ENCODE results near the gene GNAS-AS1.
A peak's percentile ranks its signal among the peaks of the same experiment; 100 is the strongest.

The GNAS-AS1 gene

DNA sequence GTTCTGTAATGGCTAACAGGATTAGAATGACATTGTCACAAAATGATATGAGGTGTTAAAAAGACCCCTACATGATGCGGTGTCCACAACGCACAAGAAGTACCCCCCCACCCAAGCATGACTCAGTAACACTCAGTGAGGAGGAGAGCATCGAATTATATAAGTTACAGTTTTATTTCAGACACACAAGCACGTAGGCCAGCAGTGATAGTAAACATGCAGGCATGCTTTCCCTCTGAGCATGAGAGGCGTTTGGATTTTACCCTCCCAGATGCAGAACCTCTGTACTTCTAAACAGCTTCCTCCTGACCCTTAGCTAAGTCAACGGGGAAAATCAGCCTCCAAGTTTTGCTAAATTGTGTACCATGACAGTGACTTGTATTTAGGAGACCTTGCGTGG lies 25.7 kb upstream of the GNAS-AS1 start:
- H3K4me1 Mint-ChIP-seq, result peaks cover 66% of the 10 kb centered on the region
- H3K27me3 Mint-ChIP-seq (ENCODE audit: low read depth, poor library complexity), result peaks cover 9% of the 10 kb centered on the region
- H3K36me3 Mint-ChIP-seq (ENCODE audit: low read depth), result no peaks in the 10 kb centered on the region
- peak overlapping the region; percentile 79 for H3K27ac Mint-ChIP-seq
- H3K4me3 Mint-ChIP-seq, result no peak overlapping the region
- TF ChIP-seq, protein P1, sequence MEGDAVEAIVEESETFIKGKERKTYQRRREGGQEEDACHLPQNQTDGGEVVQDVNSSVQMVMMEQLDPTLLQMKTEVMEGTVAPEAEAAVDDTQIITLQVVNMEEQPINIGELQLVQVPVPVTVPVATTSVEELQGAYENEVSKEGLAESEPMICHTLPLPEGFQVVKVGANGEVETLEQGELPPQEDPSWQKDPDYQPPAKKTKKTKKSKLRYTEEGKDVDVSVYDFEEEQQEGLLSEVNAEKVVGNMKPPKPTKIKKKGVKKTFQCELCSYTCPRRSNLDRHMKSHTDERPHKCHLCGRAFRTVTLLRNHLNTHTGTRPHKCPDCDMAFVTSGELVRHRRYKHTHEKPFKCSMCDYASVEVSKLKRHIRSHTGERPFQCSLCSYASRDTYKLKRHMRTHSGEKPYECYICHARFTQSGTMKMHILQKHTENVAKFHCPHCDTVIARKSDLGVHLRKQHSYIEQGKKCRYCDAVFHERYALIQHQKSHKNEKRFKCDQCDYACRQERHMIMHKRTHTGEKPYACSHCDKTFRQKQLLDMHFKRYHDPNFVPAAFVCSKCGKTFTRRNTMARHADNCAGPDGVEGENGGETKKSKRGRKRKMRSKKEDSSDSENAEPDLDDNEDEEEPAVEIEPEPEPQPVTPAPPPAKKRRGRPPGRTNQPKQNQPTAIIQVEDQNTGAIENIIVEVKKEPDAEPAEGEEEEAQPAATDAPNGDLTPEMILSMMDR (IDR thresholded peaks at IDR 0.05), result no peak
- H3K9me3 Mint-ChIP-seq, result peaks cover 4% of the 10 kb centered on the region
- no peak for DNase-seq

DNA sequence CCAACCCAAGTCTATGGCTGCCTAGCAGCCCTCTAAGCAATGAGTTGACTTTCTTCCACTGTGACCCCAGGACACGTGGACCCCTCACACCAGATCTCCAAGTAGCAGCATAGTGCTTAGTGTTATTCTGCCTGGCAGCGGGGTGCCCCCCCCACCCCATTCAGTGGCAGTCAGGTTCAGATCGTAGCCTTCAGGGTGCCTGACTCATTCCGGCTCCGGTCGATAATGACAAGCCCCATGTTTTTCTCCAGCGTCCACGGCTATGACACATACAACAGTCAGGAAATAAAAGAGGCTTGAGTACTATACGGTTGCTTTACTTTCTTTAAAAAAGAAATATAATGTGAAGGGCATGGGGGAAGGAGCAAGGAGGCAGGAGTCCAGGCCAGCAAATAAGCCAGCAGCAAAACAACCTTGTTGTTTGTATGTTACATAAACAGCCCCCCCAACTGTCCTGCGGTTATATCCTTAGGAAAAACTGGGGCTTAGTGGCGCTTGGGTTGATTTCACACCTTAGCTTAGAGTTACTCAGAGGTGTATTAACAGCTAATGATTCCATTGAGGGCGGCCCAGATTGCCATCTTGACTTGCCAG lies 24.9 kb upstream of the GNAS-AS1 start:
- H3K4me1 Mint-ChIP-seq, result peaks cover 64% of the 10 kb centered on the region
- H3K36me3 Mint-ChIP-seq (ENCODE audit: low read depth), result peaks cover 4% of the 10 kb centered on the region
- no peak for DNase-seq
- H3K4me3 Mint-ChIP-seq, result no peak overlapping the region
- TF ChIP-seq, protein P1 (IDR thresholded peaks at IDR 0.05), result no peak
- H3K27me3 Mint-ChIP-seq (ENCODE audit: low read depth, poor library complexity), result peaks cover 9% of the 10 kb centered on the region
- peaks cover 9% of the 10 kb centered on the region for H3K9me3 Mint-ChIP-seq
- H3K27ac Mint-ChIP-seq, result no peak overlapping the region

DNA sequence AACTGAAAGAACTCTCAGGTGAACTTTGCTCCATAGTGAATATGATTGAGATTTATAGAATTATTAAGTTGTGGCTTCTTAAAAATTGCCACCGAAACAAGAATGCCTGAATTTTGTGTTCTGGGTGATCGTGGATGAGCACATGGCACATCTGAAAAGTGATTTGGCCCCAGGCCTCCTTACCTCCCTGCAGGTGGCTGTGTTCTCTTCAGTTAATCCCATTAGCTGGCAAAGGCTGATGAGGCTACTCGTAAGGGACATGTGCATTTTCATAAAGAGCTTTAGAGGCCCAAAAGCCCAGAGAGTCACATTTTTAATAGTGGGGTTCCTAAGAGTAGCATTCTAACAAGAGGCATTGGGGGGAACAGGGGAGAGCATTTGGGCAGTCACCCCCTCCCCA lies 24.4 kb upstream of the GNAS-AS1 start:
- Mint-ChIP-seq H3K4me3 (no peak overlapping the region), H3K36me3 (ENCODE audit: low read depth) (peaks cover 4% of the 10 kb centered on the region), H3K27ac (no peak overlapping the region), H3K4me1 (peaks cover 64% of the 10 kb centered on the region), H3K9me3 (peaks cover 9% of the 10 kb centered on the region), H3K27me3 (ENCODE audit: low read depth, poor library complexity) (peaks cover 9% of the 10 kb centered on the region)
- TF ChIP-seq, protein P1 (IDR thresholded peaks at IDR 0.05), result no peak
- DNase-seq, result no peak

DNA sequence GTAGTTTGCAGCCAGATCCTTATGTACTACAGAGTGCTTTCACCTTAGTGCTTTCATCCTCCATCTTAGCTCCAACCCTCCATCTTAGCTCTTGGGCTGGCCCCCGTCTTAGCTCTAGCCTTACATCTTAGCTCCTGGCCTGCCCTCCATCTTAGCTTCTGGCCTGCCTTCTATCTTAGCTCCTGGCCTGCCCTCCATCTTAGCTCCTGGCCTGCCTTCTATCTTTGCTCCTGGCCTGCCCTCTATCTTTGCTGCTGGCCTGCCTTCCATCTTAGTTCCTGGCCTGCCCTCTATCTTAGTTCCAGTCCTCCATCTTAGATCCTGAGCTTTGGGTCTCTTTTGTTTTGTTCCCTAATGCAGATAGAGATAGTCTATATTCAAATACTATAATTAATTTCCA lies 23.8 kb upstream of the GNAS-AS1 start:
- no peak overlapping the region for H3K27ac Mint-ChIP-seq
- H3K27me3 Mint-ChIP-seq (ENCODE audit: low read depth, poor library complexity), result peaks cover 6% of the 10 kb centered on the region
- H3K36me3 Mint-ChIP-seq (ENCODE audit: low read depth), result peaks cover 4% of the 10 kb centered on the region
- TF ChIP-seq, protein P1 (IDR thresholded peaks at IDR 0.05), result no peak
- H3K4me1 Mint-ChIP-seq, result peaks cover 64% of the 10 kb centered on the region
- H3K4me3 Mint-ChIP-seq, result no peak overlapping the region
- H3K9me3 Mint-ChIP-seq, result peaks cover 9% of the 10 kb centered on the region
- no peak for DNase-seq

DNA sequence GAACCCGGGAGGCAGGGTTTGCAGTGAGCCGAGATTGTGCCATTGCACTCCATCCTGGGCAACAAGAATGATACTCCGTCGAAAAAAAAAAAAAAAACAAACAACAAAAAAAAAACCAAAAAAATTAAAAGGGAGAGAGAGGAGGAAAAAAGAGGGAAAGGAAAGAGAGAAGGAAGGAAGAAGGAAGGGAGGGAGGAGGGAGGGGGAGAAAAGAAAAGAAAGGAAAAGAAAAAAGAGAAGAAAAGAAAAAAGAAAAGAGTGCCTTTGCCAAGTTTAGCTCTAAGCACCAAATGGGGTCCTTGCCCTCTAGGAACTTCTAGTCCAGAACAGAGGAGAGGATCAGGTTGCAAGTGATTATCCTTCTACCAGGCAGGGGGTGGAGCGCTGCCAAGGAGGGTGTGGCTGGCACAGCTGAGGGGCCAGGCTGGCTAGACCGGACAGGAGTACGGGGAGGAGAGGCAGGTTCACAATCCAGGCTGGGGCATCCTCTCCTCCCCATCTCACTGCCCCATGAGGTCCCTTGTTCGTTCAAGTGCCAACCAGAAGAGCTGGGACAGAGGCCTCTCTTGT lies 20.9 kb upstream of the GNAS-AS1 start:
- H3K4me3 Mint-ChIP-seq, result no peak overlapping the region
- TF ChIP-seq, protein P1 (IDR thresholded peaks at IDR 0.05), result no peak
- peaks cover 62% of the 10 kb centered on the region for H3K4me1 Mint-ChIP-seq
- H3K27ac Mint-ChIP-seq, result no peak overlapping the region
- peaks cover 9% of the 10 kb centered on the region for H3K9me3 Mint-ChIP-seq
- H3K27me3 Mint-ChIP-seq (ENCODE audit: low read depth, poor library complexity), result peaks cover 6% of the 10 kb centered on the region
- no peak for DNase-seq
- peaks cover 4% of the 10 kb centered on the region for H3K36me3 Mint-ChIP-seq (ENCODE audit: low read depth)
